ENCODE measurements around the gene PDE4D. TPM values are rescaled to one million over a fixed set of nuclear protein-coding genes. Genes with fewer than 3 reads are reported as not detected.

Gene PDE4D
- total RNA-seq, 4 donors from 2014 or later, result 35.0 to 121 (median 63.4) TPM

DNA sequence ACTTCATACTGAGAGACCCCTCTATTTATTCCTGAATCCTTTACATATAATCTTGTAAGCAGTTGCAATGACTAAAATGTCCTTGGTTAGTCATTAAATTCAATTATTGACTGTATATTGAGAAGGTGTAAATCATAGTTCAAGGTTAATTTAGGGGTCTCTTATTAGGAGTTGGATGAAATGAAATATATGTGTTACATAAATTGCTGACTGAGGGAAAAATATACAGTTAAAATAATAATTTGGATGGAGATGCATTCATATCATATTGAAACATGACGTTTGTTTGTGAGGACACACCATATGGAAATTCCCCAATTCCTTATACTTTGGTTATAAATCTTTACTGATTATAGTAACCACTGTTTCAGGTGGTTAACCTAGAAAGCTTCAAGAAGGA, 430.6 kb downstream of the PDE4D start:
- Histone ChIP-seq H3K36me3 (no peaks in the 10 kb centered on the region), H3K9me3 (no peaks in the 10 kb centered on the region), H3K27ac (no peak overlapping the region), H3K4me3 (no peak overlapping the region), H3K27me3 (no peaks in the 10 kb centered on the region), H3K4me1 (no peaks in the 10 kb centered on the region)
- no peak for TF ChIP-seq POLR2AphosphoS5 (IDR thresholded peaks at IDR 0.05)
- no peak for TF ChIP-seq CTCF (IDR thresholded peaks at IDR 0.05)
- TF ChIP-seq EP300 (IDR thresholded peaks at IDR 0.05), result no peak
- TF ChIP-seq POLR2A (IDR thresholded peaks at IDR 0.05), result no peak
- no peak for ATAC-seq
- WGBS, 2 donors (ENCODE audit: low coverage in 1 of 2), result 89 to 92% methylated on average over 1 of the region's 1 CpG

- no peaks in the 10 kb centered on the region for H3K27me3 ChIP-seq
- ATAC-seq, result peak; percentile 48
- WGBS, 2 donors (ENCODE audit: low coverage in 1 of 2), result 57 to 58% methylated on average over 3 of the region's 4 CpGs
- no peak overlapping the region for H3K4me3 ChIP-seq
- no peaks in the 10 kb centered on the region for H3K36me3 ChIP-seq
- H3K9me3 ChIP-seq, result no peaks in the 10 kb centered on the region
- no peak overlapping the region for H3K27ac ChIP-seq
- TF ChIP-seq POLR2A (IDR thresholded peaks at IDR 0.05) (no peak), EP300 (IDR thresholded peaks at IDR 0.05) (no peak), CTCF (IDR thresholded peaks at IDR 0.05) (no peak), POLR2AphosphoS5 (IDR thresholded peaks at IDR 0.05) (no peak)
- no peaks in the 10 kb centered on the region for H3K4me1 ChIP-seq
These were observed 433.0 kb downstream of the PDE4D start for GRCh38 chr5:59460368-59461153.

DNA sequence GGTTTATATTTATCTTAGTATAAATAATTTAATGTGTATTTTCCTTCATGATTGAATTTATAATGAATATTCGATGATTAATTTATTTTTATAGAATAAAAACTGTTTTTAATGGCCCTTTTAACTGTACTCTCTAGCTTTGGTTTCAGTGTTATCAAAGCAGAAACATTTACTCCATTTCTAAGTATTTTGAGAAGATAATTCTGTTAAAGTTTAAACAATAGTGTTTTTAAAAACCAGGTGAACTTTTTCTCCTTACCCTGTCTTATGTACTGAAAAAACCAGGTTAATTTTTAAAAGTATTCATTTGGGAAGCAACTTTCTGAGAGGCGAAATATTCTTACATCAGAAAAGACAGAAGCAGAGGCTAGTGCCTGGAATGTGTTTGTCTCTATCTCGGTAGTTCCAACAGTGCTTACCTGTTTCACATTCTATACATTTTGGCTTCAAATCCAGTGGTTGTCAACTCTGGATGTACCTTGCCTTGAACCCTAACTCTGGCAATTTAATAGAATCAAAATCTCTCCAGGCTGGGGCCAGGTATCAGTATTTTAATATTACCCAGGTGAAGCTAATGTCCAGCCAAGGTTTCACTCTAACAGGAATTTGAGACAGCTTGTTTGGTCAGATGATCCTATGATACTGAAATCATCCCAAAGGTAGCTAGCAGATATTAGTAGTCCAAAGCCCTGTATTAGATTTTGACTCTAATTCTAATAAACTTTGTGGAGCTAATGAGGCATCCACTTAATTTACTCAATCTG, 434.4 kb downstream of the PDE4D start:
- Histone ChIP-seq H3K27ac (no peak overlapping the region), H3K27me3 (no peaks in the 10 kb centered on the region), H3K36me3 (no peaks in the 10 kb centered on the region), H3K9me3 (no peaks in the 10 kb centered on the region), H3K4me1 (no peaks in the 10 kb centered on the region), H3K4me3 (no peak overlapping the region)
- ATAC-seq, result no peak
- WGBS, 2 donors (ENCODE audit: low coverage in 1 of 2), result 87 to 96% methylated on average over 3 of the region's 3 CpGs
- no peak for TF ChIP-seq EP300 (IDR thresholded peaks at IDR 0.05)
- no peak for TF ChIP-seq CTCF (IDR thresholded peaks at IDR 0.05)
- TF ChIP-seq POLR2AphosphoS5 (IDR thresholded peaks at IDR 0.05), result no peak
- no peak for TF ChIP-seq POLR2A (IDR thresholded peaks at IDR 0.05)

GRCh38 chr5:59458321-59458720, 435.2 kb downstream of the PDE4D start:
- no peak for ATAC-seq
- TF ChIP-seq CTCF (IDR thresholded peaks at IDR 0.05) (no peak), POLR2A (IDR thresholded peaks at IDR 0.05) (no peak), EP300 (IDR thresholded peaks at IDR 0.05) (no peak), POLR2AphosphoS5 (IDR thresholded peaks at IDR 0.05) (no peak)
- Histone ChIP-seq H3K9me3 (no peaks in the 10 kb centered on the region), H3K4me1 (no peaks in the 10 kb centered on the region), H3K27ac (no peak overlapping the region), H3K36me3 (no peaks in the 10 kb centered on the region), H3K27me3 (no peaks in the 10 kb centered on the region), H3K4me3 (no peak overlapping the region)
- WGBS, 2 donors (ENCODE audit: low coverage in 1 of 2), result 76 to 84% methylated on average over 4 of the region's 4 CpGs
